K562 (cell line): ENCODE data around the gene ZFAND2A. TPM values are rescaled to one million over a fixed set of nuclear protein-coding genes. Genes with fewer than 3 reads are reported as not detected.

Source experiments
- BDP1 ChIP-seq: IDR thresholded peaks from 3 replicates; pipeline ENCODE4 v1.6.1; 2011; ENCODE audit not compliant: insufficient read length, insufficient read depth
- E2F5 ChIP-seq: sonication (generic); formaldehyde crosslinking; IDR thresholded peaks from 2 replicates; pipeline ENCODE4 v1.8.0; 2022; ENCODE audit warnings: mild to moderate bottlenecking, missing genetic modification reagents
- RAD51 ChIP-seq: fragments of 450-650 bp; IDR thresholded peaks from 2 replicates; pipeline ENCODE4 v1.7.1; 2016; ENCODE audit warnings: low read depth, mild to moderate bottlenecking, borderline replicate concordance
- STAG1 ChIP-seq: sonication (generic); formaldehyde crosslinking; IDR thresholded peaks from 2 replicates; pipeline ENCODE4 v1.5.0; 2020; ENCODE audit warnings: missing genetic modification reagents, borderline replicate concordance
- STAT6 ChIP-seq: sonication (generic); formaldehyde crosslinking; IDR thresholded peaks from 2 replicates; pipeline ENCODE4 v1.8.1; 2023; ENCODE audit warnings: mild to moderate bottlenecking, missing genetic modification reagents
- TCF7L2 ChIP-seq: fragments of 150-350 bp; IDR thresholded peaks from 2 replicates; pipeline ENCODE4 v1.6.1; 2016; ENCODE audit warnings: low read depth, mild to moderate bottlenecking, low read length, moderate library complexity
- ZFPM2 ChIP-seq: fragments of 250-450 bp; sonication (Bioruptor Pico); IDR thresholded peaks from 2 replicates; pipeline ENCODE4 v1.5.1; 2022; ENCODE audit warnings: mild to moderate bottlenecking
- polyA plus RNA-seq, 8 experiments: library from polyadenylated mRNA; depleted of rRNA in 4 of 8; stranded (reverse) in 5 of 8; unstranded in 3 of 8; fragments of >200 nt; fragmentation: Nextera tagmentation in 2 of 8; fragmentation: Illumina TruSeq in 1 of 8; extraction: Ambion mirVana in 2 of 8; extraction: Trizol in 1 of 8; gene quantifications; 2 replicates each; pipeline versions ENCODE4 v1.2.1 to v1.2.3, GENCODE V29; 2011 to 2014; ENCODE audit warnings: inconsistent platforms in 1 of 8, missing spikeins in 1 of 8
- total RNA-seq, 7 experiments: library from RNA; depleted of rRNA in 6 of 7; stranded (reverse); fragments of >200 nt in 6 of 7; fragmentation: Illumina TruSeq in 2 of 7; extraction: Trizol in 2 of 7; gene quantifications; 2 replicates each; pipeline versions ENCODE4 v1.2.1 to v1.2.3, GENCODE V29; 2011 to 2021; ENCODE audit warnings: low replicate concordance in 1 of 7
- TF ChIP-seq, protein P1 (sequence below): fragments of 200-600 bp; sonication (generic); IDR thresholded peaks from one replicate; pipeline ENCODE4 v1.6.1; 2012; ENCODE audit warnings: mild to moderate bottlenecking, low read depth, low read length, inconsistent platforms
- TF ChIP-seq, protein P2 (sequence below): fragments of 150-350 bp; conservative IDR thresholded peaks from 2 replicates; pipeline ENCODE4 v1.6.1; 2014; ENCODE audit warnings: low read length

Gene ZFAND2A
- total and polyA plus RNA-seq, 9 of the 15 experiments (the other 6 are each of a cell fraction or from before 2014, with no cell fraction given): 16.8 to 56.8 (median 26.1) TPM

DNA sequence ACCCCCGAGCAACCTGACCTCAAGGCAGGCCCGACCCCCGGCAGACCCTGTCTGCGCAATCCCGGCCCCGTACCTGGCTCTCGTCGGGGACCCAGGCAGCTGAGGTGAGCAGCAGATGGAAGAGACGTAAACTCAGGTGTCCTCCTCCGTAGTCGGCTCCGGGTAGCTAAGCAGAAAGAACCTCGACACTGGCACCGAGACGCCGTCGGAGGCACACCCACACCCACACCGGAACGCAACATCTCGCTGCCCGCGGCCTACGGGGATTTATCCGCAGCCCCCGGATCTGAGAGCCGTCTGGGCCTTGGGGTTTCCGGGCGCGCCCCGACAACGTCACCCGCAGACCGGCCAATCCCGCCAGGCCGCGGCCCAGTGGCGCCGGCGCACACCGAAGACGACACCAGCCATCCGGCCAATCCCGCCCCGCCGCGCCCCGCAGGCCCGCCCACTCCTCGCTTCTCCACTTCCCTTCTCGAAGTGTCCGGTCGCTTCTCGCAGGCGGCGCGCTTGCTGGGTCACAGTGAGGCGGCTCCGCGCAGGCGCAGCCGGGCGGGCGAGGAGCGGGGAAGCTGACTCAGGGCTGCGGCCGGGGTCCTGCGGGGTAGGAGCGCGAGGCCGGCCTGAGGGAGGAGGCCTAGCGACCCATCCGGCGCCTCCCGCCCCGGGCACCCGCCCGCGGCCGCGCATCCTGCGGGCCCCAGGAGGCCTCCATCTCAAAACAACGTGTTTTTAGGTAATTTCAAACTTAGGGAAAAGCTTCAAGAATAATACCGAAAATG, at the start of gene ZFAND2A (continued):
- TF ChIP-seq, protein P1, sequence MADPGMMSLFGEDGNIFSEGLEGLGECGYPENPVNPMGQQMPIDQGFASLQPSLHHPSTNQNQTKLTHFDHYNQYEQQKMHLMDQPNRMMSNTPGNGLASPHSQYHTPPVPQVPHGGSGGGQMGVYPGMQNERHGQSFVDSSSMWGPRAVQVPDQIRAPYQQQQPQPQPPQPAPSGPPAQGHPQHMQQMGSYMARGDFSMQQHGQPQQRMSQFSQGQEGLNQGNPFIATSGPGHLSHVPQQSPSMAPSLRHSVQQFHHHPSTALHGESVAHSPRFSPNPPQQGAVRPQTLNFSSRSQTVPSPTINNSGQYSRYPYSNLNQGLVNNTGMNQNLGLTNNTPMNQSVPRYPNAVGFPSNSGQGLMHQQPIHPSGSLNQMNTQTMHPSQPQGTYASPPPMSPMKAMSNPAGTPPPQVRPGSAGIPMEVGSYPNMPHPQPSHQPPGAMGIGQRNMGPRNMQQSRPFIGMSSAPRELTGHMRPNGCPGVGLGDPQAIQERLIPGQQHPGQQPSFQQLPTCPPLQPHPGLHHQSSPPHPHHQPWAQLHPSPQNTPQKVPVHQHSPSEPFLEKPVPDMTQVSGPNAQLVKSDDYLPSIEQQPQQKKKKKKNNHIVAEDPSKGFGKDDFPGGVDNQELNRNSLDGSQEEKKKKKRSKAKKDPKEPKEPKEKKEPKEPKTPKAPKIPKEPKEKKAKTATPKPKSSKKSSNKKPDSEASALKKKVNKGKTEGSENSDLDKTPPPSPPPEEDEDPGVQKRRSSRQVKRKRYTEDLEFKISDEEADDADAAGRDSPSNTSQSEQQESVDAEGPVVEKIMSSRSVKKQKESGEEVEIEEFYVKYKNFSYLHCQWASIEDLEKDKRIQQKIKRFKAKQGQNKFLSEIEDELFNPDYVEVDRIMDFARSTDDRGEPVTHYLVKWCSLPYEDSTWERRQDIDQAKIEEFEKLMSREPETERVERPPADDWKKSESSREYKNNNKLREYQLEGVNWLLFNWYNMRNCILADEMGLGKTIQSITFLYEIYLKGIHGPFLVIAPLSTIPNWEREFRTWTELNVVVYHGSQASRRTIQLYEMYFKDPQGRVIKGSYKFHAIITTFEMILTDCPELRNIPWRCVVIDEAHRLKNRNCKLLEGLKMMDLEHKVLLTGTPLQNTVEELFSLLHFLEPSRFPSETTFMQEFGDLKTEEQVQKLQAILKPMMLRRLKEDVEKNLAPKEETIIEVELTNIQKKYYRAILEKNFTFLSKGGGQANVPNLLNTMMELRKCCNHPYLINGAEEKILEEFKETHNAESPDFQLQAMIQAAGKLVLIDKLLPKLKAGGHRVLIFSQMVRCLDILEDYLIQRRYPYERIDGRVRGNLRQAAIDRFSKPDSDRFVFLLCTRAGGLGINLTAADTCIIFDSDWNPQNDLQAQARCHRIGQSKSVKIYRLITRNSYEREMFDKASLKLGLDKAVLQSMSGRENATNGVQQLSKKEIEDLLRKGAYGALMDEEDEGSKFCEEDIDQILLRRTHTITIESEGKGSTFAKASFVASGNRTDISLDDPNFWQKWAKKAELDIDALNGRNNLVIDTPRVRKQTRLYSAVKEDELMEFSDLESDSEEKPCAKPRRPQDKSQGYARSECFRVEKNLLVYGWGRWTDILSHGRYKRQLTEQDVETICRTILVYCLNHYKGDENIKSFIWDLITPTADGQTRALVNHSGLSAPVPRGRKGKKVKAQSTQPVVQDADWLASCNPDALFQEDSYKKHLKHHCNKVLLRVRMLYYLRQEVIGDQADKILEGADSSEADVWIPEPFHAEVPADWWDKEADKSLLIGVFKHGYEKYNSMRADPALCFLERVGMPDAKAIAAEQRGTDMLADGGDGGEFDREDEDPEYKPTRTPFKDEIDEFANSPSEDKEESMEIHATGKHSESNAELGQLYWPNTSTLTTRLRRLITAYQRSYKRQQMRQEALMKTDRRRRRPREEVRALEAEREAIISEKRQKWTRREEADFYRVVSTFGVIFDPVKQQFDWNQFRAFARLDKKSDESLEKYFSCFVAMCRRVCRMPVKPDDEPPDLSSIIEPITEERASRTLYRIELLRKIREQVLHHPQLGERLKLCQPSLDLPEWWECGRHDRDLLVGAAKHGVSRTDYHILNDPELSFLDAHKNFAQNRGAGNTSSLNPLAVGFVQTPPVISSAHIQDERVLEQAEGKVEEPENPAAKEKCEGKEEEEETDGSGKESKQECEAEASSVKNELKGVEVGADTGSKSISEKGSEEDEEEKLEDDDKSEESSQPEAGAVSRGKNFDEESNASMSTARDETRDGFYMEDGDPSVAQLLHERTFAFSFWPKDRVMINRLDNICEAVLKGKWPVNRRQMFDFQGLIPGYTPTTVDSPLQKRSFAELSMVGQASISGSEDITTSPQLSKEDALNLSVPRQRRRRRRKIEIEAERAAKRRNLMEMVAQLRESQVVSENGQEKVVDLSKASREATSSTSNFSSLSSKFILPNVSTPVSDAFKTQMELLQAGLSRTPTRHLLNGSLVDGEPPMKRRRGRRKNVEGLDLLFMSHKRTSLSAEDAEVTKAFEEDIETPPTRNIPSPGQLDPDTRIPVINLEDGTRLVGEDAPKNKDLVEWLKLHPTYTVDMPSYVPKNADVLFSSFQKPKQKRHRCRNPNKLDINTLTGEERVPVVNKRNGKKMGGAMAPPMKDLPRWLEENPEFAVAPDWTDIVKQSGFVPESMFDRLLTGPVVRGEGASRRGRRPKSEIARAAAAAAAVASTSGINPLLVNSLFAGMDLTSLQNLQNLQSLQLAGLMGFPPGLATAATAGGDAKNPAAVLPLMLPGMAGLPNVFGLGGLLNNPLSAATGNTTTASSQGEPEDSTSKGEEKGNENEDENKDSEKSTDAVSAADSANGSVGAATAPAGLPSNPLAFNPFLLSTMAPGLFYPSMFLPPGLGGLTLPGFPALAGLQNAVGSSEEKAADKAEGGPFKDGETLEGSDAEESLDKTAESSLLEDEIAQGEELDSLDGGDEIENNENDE: no peak
- 0 out of 2 replicates have a peak, but pooled peaks have one; percentile 31 for TF ChIP-seq ZFPM2 (CRISPR knock-in tag)
- TF ChIP-seq RAD51: no peak
- no peak for TF ChIP-seq BDP1
- TF ChIP-seq STAT6 (CRISPR knock-in tag): no peak
- no peak for TF ChIP-seq E2F5 (CRISPR knock-in tag)
- TF ChIP-seq, protein P2, sequence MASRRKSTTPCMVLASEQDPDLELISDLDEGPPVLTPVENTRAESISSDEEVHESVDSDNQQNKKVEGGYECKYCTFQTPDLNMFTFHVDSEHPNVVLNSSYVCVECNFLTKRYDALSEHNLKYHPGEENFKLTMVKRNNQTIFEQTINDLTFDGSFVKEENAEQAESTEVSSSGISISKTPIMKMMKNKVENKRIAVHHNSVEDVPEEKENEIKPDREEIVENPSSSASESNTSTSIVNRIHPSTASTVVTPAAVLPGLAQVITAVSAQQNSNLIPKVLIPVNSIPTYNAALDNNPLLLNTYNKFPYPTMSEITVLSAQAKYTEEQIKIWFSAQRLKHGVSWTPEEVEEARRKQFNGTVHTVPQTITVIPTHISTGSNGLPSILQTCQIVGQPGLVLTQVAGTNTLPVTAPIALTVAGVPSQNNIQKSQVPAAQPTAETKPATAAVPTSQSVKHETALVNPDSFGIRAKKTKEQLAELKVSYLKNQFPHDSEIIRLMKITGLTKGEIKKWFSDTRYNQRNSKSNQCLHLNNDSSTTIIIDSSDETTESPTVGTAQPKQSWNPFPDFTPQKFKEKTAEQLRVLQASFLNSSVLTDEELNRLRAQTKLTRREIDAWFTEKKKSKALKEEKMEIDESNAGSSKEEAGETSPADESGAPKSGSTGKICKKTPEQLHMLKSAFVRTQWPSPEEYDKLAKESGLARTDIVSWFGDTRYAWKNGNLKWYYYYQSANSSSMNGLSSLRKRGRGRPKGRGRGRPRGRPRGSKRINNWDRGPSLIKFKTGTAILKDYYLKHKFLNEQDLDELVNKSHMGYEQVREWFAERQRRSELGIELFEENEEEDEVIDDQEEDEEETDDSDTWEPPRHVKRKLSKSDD: no peak
- TF ChIP-seq STAG1 (CRISPR knock-in tag): no peak
- no peak for TF ChIP-seq TCF7L2
